ENCODE results near the gene PRDM7.
"Not testable (repeated sequence)": the region's sequence is repeated elsewhere in the genome, so short reads cannot be mapped to it uniquely, and the experiment has no call there.

- not testable (repeated sequence) for TF ChIP-seq CTCF, POLR2A (IDR thresholded peaks at IDR 0.05)
Observed at GRCh38 chr16:90106271-90106670, 29.1 kb upstream of the PRDM7 start.
